UCSD-AML1 (cell line): ENCODE measurements around the gene SIAH3.
A peak's percentile ranks its signal among the peaks of the same experiment; 100 is the strongest.
"Not testable (repeated sequence)": the region's sequence is repeated elsewhere in the genome, so short reads cannot be mapped to it uniquely, and the experiment has no call there.

ENCODE experiments used
- DNase-seq: peaks from one replicate; lab custom pipeline; 2025; ENCODE audit not compliant: unreplicated experiment; lab: John Stamatoyannopoulos, UW

The SIAH3 gene

GRCh38 chr13:45851171-45851921, at the start of gene SIAH3:
Gene SIAH3 (minus strand): TSS chr13:45851753. CDS start chr13:45851629, 124 bp downstream.
- DNase-seq = no peak

GRCh38 chr13:45899406-45899805, 47.9 kb upstream of the SIAH3 start:
- no peak for DNase-seq

GRCh38 chr13:45897562-45897961, 46.0 kb upstream of the SIAH3 start:
- DNase-seq = no peak

- DNase-seq = no peak
Observed at GRCh38 chr13:45896285-45896684, 44.7 kb upstream of the SIAH3 start.

- DNase-seq = no peak
Observed at GRCh38 chr13:45895881-45896280, 44.3 kb upstream of the SIAH3 start.

- no peak for DNase-seq
Observed at GRCh38 chr13:45892513-45892912, 41.0 kb upstream of the SIAH3 start.

- DNase-seq = no peak
Observed at GRCh38 chr13:45889590-45890243, 38.2 kb upstream of the SIAH3 start.

GRCh38 chr13:45886466-45886865, 34.9 kb upstream of the SIAH3 start:
- no peak for DNase-seq

GRCh38 chr13:45885194-45885593, 33.6 kb upstream of the SIAH3 start:
- no peak for DNase-seq

GRCh38 chr13:45882626-45883025, 31.1 kb upstream of the SIAH3 start:
- DNase-seq = no peak

GRCh38 chr13:45881353-45881752, 29.8 kb upstream of the SIAH3 start:
- no peak for DNase-seq

- no peak for DNase-seq
Observed at GRCh38 chr13:45880242-45880641, 28.7 kb upstream of the SIAH3 start.

GRCh38 chr13:45879666-45880065, 28.1 kb upstream of the SIAH3 start:
- peak; percentile 15 for DNase-seq

- no peak for DNase-seq
Observed at GRCh38 chr13:45878966-45879365, 27.4 kb upstream of the SIAH3 start.

- no peak for DNase-seq
Observed at GRCh38 chr13:45876781-45877180, 25.2 kb upstream of the SIAH3 start.

GRCh38 chr13:45875951-45876350, 24.4 kb upstream of the SIAH3 start:
- DNase-seq = no peak

- DNase-seq = no peak
Observed at GRCh38 chr13:45873491-45874325, 22.2 kb upstream of the SIAH3 start.

GRCh38 chr13:45872566-45872965, 21.0 kb upstream of the SIAH3 start:
- no peak for DNase-seq

- DNase-seq = not testable (repeated sequence)
Observed at GRCh38 chr13:45871201-45871600, 19.6 kb upstream of the SIAH3 start.

- DNase-seq = no peak
Observed at GRCh38 chr13:45870232-45870631, 18.7 kb upstream of the SIAH3 start.

- no peak for DNase-seq
Observed at GRCh38 chr13:45865414-45865813, 13.9 kb upstream of the SIAH3 start.
